ENCODE measurements around the gene SLPI.

SLPI gene

GRCh38 chr20:45263556-45264266 is 9.3 kb upstream of the SLPI start:
- no peak for DNase-seq (ENCODE audit: low read depth in 1 of 2, low spot score in 1 of 2)
- in situ Hi-C loops (cut with HindIII; ENCODE audit: low pct_unique_long_range_greater_than_20kb, low sequenced_read_pairs): no loop called here
- no peak for TF ChIP-seq JUND (IDR thresholded peaks at IDR 0.05; ENCODE audit: low read depth)

- DNase-seq (ENCODE audit: low read depth in 1 of 2, low spot score in 1 of 2): no peak
- TF ChIP-seq JUND (IDR thresholded peaks at IDR 0.05; ENCODE audit: low read depth): no peak
- in situ Hi-C loops (cut with HindIII; ENCODE audit: low pct_unique_long_range_greater_than_20kb, low sequenced_read_pairs): no loop called here
These were observed 4.3 kb upstream of the SLPI start for GRCh38 chr20:45258664-45259063.

GRCh38 chr20:45258259-45258658 is 3.9 kb upstream of the SLPI start:
- no peak for TF ChIP-seq JUND (IDR thresholded peaks at IDR 0.05; ENCODE audit: low read depth)
- DNase-seq (ENCODE audit: low read depth in 1 of 2, low spot score in 1 of 2): no peak
- in situ Hi-C loops (cut with HindIII; ENCODE audit: low pct_unique_long_range_greater_than_20kb, low sequenced_read_pairs): no loop called here

GRCh38 chr20:45257711-45258110 is 3.3 kb upstream of the SLPI start:
- in situ Hi-C loops (cut with HindIII; ENCODE audit: low pct_unique_long_range_greater_than_20kb, low sequenced_read_pairs): no loop called here
- DNase-seq (ENCODE audit: low read depth in 1 of 2, low spot score in 1 of 2): no peak
- TF ChIP-seq JUND (IDR thresholded peaks at IDR 0.05; ENCODE audit: low read depth): no peak

GRCh38 chr20:45257161-45257560 is 2.8 kb upstream of the SLPI start:
- no peak for TF ChIP-seq JUND (IDR thresholded peaks at IDR 0.05; ENCODE audit: low read depth)
- no peak for DNase-seq (ENCODE audit: low read depth in 1 of 2, low spot score in 1 of 2)
- in situ Hi-C loops (cut with HindIII; ENCODE audit: low pct_unique_long_range_greater_than_20kb, low sequenced_read_pairs): no loop called here

GRCh38 chr20:45253261-45253660 is 1.1 kb downstream of the SLPI start:
- TF ChIP-seq JUND (IDR thresholded peaks at IDR 0.05; ENCODE audit: low read depth): no peak
- in situ Hi-C loops (cut with HindIII; ENCODE audit: low pct_unique_long_range_greater_than_20kb, low sequenced_read_pairs): no loop called here
- no peak for DNase-seq (ENCODE audit: low read depth in 1 of 2, low spot score in 1 of 2)

GRCh38 chr20:45251884-45252560 is 2.3 kb downstream of the SLPI start:
- in situ Hi-C loops (cut with HindIII; ENCODE audit: low pct_unique_long_range_greater_than_20kb, low sequenced_read_pairs): no loop called here
- DNase-seq (ENCODE audit: low read depth in 1 of 2, low spot score in 1 of 2): no peak
- TF ChIP-seq JUND (IDR thresholded peaks at IDR 0.05; ENCODE audit: low read depth): no peak

- no peak for DNase-seq (ENCODE audit: low read depth in 1 of 2, low spot score in 1 of 2)
- in situ Hi-C loops (cut with HindIII; ENCODE audit: low pct_unique_long_range_greater_than_20kb, low sequenced_read_pairs): no loop called here
- no peak for TF ChIP-seq JUND (IDR thresholded peaks at IDR 0.05; ENCODE audit: low read depth)
These were observed 5.8 kb downstream of the SLPI start for GRCh38 chr20:45248609-45249008.

GRCh38 chr20:45247865-45248264 is 6.5 kb downstream of the SLPI start:
- no peak for DNase-seq (ENCODE audit: low read depth in 1 of 2, low spot score in 1 of 2)
- in situ Hi-C loops (cut with HindIII; ENCODE audit: low pct_unique_long_range_greater_than_20kb, low sequenced_read_pairs): no loop called here
- TF ChIP-seq JUND (IDR thresholded peaks at IDR 0.05; ENCODE audit: low read depth): no peak

- in situ Hi-C loops (cut with HindIII; ENCODE audit: low pct_unique_long_range_greater_than_20kb, low sequenced_read_pairs): no loop called here
- no peak for DNase-seq (ENCODE audit: low read depth in 1 of 2, low spot score in 1 of 2)
- TF ChIP-seq JUND (IDR thresholded peaks at IDR 0.05; ENCODE audit: low read depth): no peak
These were observed 8.3 kb downstream of the SLPI start for GRCh38 chr20:45246109-45246508.

GRCh38 chr20:45238139-45238538 is 16.2 kb downstream of the SLPI start:
- no peak for DNase-seq (ENCODE audit: low read depth in 1 of 2, low spot score in 1 of 2)
- TF ChIP-seq JUND (IDR thresholded peaks at IDR 0.05; ENCODE audit: low read depth): no peak
- in situ Hi-C loops (cut with HindIII; ENCODE audit: low pct_unique_long_range_greater_than_20kb, low sequenced_read_pairs): no loop called here

GRCh38 chr20:45235995-45236394 is 18.4 kb downstream of the SLPI start:
- no peak for TF ChIP-seq JUND (IDR thresholded peaks at IDR 0.05; ENCODE audit: low read depth)
- peak in 1 of 2 experiments; percentile 57 for DNase-seq (ENCODE audit: low read depth in 1 of 2, low spot score in 1 of 2)
- in situ Hi-C loops (cut with HindIII; ENCODE audit: low pct_unique_long_range_greater_than_20kb, low sequenced_read_pairs): no loop called here

- no peak for TF ChIP-seq JUND (IDR thresholded peaks at IDR 0.05; ENCODE audit: low read depth)
- in situ Hi-C loops (cut with HindIII; ENCODE audit: low pct_unique_long_range_greater_than_20kb, low sequenced_read_pairs): no loop called here
- no peak for DNase-seq (ENCODE audit: low read depth in 1 of 2, low spot score in 1 of 2)
These were observed 23.7 kb downstream of the SLPI start for GRCh38 chr20:45230631-45231030.

Data from T47D (cell line).